NCI-H1694 (cell line): ENCODE data around the gene VAV2.
"Not testable (repeated sequence)": the region's sequence is repeated elsewhere in the genome, so short reads cannot be mapped to it uniquely, and the experiment has no call there.

Source experiments
- DNase-seq: peaks from one replicate; lab custom pipeline; 2025; lab: John Stamatoyannopoulos, UW

VAV2 gene

GRCh38 chr9:133969681-133970580 lies 22.2 kb downstream of the VAV2 start:
- DNase-seq: no peak

- no peak for DNase-seq
These were observed 23.0 kb downstream of the VAV2 start for GRCh38 chr9:133968966-133969617.

DNA sequence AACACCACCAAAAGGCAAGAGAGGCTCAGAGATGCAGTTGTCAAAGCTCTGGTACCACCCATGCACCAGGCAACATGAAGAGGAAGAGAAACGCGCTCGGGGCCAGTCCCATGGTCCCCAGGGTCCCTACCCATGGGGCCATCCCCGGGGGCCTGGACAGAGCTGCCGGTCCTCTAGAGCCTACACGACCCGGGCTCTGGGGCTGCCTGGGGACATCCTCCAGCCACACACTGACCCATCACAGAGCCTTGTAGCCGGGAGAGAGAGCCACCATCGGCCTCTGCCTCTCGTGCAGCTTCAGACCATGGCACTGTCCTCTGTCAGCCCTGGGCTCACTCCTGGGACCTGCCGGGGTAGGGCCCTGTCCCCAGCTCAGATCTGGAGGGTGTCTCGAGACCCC lies 23.7 kb downstream of the VAV2 start:
- no peak for DNase-seq

- no peak for DNase-seq
These were observed 24.9 kb downstream of the VAV2 start for GRCh38 chr9:133967024-133967741.

DNA sequence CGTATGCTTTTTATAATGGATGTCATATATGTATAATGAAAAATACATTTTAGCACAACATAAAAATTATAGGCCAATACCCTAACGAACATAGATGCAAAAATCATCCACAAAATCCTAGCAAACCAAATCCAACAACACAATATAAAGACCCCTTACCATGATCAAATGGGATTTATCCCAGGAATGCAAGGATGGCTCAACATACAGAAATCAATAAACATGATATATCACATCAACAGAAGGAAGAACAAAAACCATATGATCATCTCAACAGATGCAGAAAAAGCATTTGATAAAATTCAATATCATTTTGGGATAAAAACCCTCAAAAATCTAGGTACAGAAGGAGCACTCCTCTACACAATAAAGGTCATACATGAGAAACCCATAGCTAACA lies 27.7 kb downstream of the VAV2 start:
- no peak for DNase-seq

- no peak for DNase-seq
These were observed 29.0 kb downstream of the VAV2 start for GRCh38 chr9:133963166-133963565.

DNA sequence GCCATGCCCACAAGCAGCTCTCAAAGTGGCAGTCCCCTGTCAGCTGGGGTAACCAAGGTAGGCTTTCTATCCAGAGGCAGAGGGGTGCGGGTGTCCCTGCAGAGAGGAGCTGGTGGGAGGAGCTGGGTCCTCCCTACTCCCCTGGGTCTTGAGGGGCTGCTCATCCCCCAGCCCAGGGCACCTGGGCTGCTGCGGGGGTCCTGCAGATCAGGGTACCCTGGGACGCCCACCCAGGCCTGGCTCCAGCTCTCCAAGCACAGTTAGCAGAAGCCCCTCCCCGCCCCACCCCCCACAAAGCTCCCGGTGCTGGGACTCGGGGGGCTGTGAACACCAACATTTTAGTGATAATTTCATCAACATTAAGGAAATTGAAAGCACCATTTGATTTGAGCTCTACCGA lies 29.8 kb downstream of the VAV2 start:
- no peak for DNase-seq

DNA sequence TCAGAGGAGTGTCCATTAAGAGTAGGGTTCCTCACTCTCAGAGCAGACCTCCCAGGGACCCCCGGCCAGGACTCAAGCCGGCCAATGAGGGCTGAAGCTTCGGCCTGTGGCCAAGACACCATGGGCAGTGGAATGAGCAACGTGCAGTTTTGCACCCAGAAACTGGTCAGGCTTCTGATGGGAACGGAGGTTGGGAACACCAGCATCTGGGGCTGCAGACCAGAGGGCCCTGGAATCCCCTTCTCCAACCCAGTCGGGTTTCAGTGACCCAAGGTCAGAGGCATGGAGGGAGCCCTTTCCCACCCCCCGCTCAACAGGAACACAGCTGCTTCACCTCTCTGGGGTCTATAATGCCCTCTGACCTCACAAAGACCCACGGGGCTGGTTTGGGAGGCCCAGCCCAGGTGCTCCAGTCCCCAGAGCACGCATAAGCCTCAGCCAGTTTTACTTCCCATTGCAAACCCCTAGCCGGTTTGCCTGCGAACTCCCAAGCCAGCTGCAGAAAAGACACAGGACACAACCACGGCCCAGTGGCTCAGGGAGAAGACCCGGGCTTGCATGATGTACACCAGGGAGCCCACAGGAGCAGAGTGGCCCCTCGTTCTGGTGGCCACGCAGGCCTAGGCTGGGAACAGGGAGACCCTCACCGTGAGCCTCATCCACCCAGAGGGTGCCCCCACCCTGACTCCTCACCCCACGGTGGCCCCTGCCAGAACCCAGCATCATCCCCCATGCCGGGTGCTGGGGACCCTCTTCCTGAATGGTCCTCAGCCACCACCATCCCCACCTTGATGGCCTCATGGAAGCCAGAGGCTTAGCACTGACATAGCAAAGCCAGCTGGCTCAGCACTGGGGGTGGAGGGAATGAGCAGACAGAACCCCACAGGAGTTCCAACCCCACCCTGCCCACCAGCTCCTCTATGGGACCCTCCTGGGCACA lies 30.6 kb downstream of the VAV2 start:
- no peak for DNase-seq

DNA sequence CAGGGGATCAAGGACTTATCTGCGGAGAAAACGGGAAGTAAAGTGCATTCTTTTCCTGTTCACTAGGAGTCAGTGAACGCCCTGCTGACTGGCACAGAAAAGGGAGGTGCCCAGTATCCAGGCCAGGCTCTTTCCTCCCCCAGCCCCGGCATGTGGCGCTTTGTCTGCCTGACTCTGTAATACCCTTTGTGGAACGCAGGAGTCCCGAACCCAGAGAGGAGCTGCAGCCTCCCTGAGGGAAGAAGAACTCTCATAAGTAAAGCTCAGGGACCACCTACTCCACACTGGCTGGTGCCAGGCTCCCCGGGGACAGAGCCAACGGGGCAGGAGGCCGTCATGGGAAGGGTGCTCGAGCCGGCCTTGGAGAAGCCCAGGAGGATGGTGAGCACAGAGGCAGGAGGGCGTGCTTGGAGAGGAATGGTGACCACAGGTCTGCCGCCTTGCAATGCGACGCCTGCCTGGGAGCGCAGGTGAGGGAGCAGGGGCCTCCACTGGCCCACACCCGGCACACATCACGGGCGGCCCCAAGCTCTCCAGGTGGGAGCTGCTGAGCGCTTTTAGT lies 31.5 kb downstream of the VAV2 start:
- DNase-seq: no peak

GRCh38 chr9:133959966-133960567 lies 32.1 kb downstream of the VAV2 start:
- no peak for DNase-seq

- DNase-seq: no peak
These were observed 33.0 kb downstream of the VAV2 start for GRCh38 chr9:133959171-133959570.

- no peak for DNase-seq
These were observed 33.4 kb downstream of the VAV2 start for GRCh38 chr9:133958756-133959155.

- DNase-seq: not testable (repeated sequence)
These were observed 34.4 kb downstream of the VAV2 start for GRCh38 chr9:133957772-133958171.

DNA sequence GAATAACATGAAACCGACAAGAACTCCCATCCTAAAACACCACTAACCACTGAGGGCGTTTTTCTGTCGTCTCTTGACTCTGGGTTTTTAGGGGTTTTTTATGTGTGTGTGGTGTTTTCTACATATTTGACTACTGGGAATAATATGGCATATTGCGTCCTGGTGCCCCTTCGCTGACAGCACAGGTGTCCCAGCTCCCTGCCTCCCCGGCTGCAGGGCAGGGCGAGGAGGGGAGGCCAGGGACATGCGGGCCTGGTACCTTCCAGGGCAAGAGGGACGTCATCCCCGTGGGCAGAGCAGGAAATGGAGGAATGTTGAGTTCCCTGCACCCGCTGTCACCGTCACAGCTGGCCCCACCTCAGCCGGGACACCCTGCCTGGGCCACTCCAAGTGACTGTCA lies 34.8 kb downstream of the VAV2 start:
- DNase-seq: no peak

GRCh38 chr9:133956520-133957076 lies 35.5 kb downstream of the VAV2 start:
- no peak for DNase-seq

DNA sequence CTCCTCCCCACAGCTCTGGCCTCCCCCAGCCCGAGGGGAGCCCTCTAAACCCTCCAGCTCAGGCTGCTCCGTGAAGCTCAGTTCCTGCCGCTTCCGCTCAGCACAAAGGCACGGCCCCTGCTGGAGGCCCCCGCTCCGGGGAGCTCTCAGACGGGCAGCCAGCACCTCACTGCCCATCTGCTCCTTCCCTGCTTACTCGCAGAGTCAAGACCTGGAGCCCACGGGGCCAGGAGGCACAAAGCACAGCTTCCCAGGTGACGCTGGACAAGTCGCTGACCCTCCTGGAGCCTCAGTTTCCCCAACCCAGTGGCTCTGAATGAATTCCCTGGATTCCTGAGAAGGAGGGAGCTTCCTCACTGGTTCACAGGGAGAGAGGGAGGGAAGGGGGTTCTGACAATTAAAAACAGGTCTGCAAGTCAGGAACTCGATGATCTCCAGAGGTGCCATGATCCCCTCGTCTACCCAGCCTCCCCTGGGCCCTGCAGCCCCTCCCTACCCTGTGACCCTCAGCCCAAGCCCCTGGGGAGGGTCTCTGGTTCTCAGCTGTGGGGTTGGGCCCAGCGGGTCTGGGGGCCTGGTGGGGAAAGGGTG lies 36.2 kb downstream of the VAV2 start:
- DNase-seq: peak; percentile 2

DNA sequence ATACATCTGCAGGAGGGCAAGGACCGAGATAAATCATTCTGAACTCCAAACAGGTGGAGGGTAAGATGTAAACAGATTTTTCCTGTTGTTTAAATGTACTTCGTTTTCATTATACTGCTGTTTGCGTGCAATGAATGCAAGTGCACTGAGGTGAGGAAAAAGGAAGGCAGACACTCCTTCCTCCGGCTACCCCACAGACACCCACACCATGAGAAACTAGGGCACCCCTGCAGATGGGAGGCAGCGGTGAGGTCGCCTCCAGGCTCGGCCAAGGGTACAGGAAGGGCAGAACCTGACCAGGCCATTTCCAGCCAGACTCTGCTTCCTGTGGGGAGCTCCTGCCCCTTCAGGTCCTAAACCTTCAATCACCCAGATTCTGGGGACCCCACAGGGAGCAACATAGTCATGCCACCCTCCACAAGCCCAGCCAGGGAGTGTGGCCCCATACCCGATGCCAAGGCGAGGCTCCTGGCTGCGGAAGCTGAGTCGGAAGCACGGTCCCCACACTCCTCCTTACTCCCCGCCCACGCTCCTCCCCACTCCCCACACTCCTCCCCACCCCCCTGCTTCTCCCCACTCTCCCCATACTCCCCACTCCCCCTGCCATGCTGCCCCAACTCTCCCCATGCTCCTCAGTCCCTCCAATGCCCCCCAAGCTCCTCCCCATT lies 37.1 kb downstream of the VAV2 start:
- DNase-seq: no peak

GRCh38 chr9:133953976-133954709 lies 38.0 kb downstream of the VAV2 start:
- no peak for DNase-seq

- DNase-seq: no peak
These were observed 38.5 kb downstream of the VAV2 start for GRCh38 chr9:133953621-133953975.
